Activated T-cell treated with anti-CD3 and anti-CD28 coated beads for 1 hour (primary cell): ENCODE measurements around the gene AKAP13.
A peak's percentile ranks its signal among the peaks of the same experiment; 100 is the strongest.

Experiments
- DNase-seq: peaks from one replicate; pipeline ENCODE4 v3.0.0-alpha.2; 2020; ENCODE audit warnings: low read depth

AKAP13 gene

GRCh38 chr15:85672332-85673084, 292.1 kb downstream of the AKAP13 start:
- no peak for DNase-seq

DNA sequence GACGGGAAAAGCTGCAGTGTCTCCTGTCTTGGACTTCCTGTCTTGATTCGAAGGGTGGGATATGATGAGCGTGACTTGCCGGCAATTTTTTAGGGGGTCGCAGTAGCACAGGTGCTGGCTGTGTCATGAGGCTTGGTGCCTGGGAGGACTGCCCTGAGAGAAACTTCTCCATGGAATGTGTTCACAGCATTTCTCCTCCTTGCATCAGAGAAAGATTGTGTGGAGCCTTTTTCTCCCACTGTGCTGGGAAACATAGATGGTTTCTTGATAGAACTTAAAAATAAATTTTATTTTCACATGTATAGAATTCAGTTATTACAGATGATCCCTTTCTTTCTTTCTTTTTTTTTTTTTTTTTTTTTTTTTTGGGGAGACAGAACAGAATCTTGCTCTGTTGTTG, 292.9 kb downstream of the AKAP13 start:
- DNase-seq, result no peak

DNA sequence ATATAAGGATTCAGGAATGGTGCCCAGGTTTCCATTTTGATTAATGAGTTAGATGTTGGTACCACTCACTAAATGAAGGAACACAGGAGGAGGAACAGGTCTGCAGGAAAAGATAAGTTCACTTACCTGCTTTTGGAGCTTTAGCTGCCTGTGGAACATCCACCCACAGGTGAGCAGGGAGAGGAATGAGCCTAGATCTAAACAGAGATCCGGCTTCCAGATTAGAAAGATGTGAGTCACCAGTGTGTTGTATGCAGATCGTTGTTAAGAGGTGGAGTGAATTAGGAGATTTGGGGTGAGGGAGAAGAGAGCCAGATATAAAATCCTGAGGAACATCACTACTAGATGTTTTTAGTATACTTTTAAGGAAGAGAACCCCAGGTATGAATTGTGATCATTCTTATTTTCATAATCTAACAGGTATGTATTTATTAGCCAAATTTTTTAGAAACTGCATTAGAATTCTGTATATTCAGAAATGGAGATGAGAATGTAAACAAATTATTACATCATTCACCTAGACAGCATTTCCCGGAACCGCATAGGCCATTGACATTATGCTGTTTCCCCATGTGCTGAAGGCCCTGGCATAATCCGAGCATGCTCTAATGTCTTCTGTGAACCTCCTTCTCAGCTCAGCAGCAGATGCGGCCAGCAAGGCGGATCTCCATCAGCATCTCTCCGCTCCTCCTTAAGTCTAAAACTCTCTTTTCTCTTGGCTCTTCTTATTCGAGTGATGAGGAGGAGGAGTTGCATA, 296.1 kb downstream of the AKAP13 start:
- DNase-seq, result no peak

- DNase-seq, result no peak
Observed at GRCh38 chr15:85679231-85679630, 298.8 kb downstream of the AKAP13 start.

GRCh38 chr15:85681386-85681785, 301.0 kb downstream of the AKAP13 start:
- no peak for DNase-seq

- DNase-seq, result no peak
Observed at GRCh38 chr15:85684174-85684710, 303.8 kb downstream of the AKAP13 start.

GRCh38 chr15:85685356-85685755, 305.0 kb downstream of the AKAP13 start:
- DNase-seq, result no peak

- DNase-seq, result no peak
Observed at GRCh38 chr15:85687329-85687728, 306.9 kb downstream of the AKAP13 start.

- DNase-seq, result no peak
Observed at GRCh38 chr15:85688711-85689110, 308.3 kb downstream of the AKAP13 start.

DNA sequence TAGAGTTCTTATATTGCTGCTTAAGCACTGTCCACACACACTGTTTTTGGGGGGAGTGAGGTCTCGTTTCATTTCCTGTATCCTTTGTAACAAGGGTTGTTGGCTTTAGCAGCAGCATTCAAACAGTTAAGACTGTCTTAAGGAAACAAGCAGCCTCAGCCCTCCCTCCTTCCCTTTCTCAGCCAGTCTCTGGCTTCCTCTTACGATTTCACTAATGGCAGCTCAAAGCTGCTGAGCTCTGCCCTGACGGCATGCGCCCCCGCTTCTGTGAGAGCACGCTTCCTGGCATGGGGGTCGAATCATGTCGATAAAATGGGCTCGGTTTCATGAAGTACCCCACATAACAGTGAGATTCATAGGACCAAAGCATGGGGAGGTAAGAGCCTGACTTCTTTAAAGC, 309.3 kb downstream of the AKAP13 start:
- DNase-seq, result peak; percentile 50

GRCh38 chr15:85690561-85691231, 310.3 kb downstream of the AKAP13 start:
- DNase-seq, result no peak

DNA sequence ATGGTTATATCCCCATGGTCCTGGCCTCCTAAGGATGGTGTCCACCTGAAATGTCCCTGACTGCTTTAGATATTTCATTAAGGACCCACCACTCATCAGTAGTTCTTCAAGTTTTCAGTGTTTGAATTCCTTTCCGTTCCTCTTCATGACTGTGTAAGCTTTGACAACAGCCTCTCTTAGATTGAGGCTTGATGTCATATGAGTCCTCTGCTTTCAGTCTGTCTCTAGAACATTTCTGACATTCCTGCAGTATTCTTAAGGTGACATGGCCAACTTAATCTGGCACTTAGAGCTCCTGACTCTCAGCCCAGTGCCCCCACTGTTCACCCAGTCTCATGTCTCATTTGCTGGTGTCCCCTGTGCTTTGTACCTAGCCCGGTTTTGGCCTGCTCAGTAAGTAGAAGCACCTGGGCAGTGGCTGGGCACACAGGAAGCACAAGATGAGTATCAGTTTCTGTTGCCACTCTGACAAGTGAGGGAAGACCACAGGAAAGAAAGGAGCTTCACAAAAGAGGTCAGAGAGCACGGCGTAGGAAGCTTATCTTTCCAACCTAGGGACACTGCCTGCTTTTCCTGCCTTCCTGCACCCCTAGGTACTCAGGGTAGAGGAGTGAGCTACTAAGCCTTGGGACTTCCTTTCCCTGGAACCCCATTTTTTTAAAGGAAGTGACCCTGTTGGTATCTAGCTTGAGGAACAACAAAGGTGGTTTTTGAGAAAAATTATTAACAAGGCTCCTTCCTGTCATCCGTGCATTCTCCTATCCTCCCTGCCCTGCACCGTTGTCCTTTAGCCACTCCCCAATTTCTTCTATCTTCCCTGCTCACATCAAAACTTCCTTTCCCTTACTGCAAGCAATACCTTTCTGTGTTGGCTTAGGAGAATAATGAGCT, 311.2 kb downstream of the AKAP13 start:
- no peak for DNase-seq

DNA sequence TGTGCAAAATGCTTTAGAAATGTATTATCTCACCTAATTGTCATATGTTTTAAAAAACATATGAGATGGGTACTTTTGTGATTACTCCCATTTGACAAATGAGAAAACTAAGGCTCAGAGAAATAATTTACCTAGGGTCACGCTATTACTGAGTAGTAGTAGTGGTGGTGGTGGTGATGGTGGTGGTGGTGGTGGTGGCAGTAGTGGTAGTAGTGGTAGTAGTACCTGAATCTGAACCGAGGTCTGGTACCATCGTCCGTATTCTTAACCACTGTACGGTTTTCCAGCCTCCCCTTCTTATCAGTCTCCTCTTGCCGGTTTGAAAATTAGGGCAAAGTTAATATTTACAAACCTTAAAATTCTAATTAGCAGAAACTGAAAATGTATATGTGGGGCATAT, 311.9 kb downstream of the AKAP13 start:
- no peak for DNase-seq

DNA sequence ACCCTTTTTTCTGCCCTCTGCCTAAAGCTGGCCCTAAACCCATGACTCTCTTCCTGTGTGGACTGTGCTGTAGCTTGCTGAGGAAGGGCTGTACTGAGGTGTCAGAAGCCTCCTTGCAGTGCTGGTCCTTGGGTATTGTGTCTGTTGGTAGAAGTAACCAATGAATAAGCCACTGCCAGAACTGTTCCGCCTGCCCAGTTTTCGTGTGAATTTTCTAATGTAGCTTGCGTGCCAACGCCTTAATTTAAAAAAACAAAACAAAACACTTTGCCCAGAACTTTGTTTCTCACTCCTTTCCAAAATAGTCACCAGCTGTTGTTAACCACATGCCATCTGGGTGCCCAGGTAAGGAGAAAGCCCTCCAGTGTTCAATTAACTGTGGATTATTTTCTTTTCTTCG, 312.5 kb downstream of the AKAP13 start:
- DNase-seq, result no peak

GRCh38 chr15:85693277-85693676, 312.9 kb downstream of the AKAP13 start:
- DNase-seq, result no peak

DNA sequence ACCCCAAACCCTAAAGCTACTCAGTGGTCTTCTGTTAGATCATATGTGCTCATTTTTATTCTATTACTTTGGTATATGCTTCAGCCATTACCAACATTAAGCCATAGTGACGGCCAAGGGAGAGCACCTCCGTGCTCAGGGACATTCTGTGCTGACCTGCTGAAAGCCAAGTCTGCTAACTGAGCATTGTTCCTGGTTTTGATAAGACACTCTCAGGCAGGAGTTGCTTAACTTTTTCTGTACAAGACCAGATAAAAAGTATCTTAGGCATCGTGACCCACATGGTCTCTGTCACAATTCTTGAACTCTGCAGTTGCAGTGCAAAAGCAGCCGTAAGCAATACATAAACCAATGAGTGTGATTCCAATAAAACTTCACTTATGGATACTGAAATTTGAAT, 313.7 kb downstream of the AKAP13 start:
- DNase-seq, result no peak

- DNase-seq, result no peak
Observed at GRCh38 chr15:85700767-85701166, 320.4 kb downstream of the AKAP13 start.

DNA sequence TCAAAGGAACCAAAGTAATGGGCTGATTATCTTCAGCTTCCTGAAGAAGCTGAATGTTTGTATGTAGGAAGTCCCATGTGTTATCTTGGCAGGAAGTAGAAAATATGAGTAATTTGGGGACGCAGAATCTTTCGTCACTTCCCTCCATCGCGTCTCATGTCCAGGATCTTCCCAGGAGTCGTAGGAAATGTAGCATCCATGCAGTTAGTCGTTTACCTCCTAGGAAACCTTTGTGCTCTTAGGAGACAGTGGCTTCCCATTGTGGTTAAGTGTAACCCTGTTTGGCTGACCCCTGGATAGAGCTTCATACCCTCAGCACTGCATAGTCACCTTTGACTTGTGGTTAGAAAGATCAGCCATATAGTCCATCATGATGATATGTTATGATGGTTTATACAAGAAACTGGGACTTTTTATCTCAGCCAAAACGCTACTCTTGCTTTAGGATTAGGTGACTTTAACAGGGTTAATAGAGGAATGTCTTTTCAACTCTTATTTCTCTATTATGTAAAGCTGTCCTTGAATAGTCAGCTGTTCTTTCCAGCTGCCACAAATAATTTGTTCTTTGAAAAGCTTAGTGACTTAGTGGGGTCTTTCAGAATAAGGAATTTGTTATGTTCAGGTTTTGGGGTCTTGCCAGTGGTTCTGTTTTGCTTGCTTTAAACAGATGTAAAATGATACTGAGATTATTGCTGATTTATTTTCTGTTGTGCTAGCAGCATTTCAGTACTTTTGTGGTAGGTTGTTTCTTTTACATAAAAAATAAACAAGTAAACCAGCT, 322.1 kb downstream of the AKAP13 start:
- no peak for DNase-seq

DNA sequence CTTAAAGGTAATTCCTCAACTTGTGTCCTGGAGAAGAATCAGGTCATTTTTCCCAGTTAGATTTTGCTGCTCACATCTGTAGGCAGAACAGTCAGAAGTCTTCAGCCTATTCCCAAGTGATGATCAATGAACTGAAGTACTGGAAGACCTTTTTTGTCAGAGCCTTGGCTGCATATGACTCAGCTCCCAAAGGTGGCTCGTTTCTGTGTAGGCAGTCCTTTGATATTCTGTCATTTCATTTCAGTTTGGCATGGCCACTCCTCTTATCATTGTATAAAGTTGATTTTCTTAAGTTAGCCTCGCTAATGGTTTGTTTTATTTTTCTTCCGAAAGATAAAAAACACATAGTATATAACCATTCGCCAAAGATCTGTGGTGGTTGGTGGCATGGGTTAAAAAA, 323.7 kb downstream of the AKAP13 start:
- DNase-seq, result no peak

DNA sequence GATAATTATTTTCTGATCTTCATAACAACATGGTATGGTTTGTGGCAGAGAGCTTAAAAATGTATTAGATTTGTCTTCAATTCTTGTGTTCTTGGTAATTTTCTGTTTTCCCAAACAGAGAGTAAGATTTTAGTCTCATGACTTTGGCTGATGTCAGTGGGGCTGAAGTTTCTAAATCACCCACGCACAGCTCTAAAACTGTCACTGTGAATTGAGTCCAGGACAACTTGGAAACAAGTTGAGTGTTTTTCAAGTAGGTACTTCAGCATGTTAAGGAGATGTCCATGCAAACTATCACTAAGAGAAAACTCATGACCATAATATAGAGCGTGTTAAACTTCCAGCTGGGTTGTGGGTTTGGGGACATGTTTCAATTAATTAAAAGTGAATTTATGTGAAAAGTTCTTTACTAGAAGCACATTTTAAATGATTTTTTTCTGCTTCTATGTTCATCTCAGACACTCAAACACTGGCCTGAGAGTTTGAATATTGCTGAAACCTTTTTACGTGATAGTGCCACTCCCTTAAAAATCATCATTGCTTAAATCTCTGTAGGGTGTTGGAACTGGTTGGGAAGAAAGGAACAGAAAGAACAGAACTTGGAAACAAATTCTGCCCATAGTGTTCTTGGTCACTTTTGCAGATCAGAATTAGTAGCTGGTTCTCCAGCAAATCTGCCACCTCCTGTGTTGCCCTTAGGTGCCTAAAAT, 324.5 kb downstream of the AKAP13 start:
- no peak for DNase-seq
